Neural cell (in vitro differentiated cells): ENCODE data around the gene CABCOCO1. TPM values are rescaled to one million over a fixed set of nuclear protein-coding genes. Genes with fewer than 3 reads are reported as not detected.

Experiments
- H2AFZ ChIP-seq: fragments of 200-600, 300-800 bp; sonication (generic), shearing (Covaris generic); 2 replicates; pipeline ENCODE4 v1.6.0; 2014; ENCODE audit warnings: low read depth, mild to moderate bottlenecking, antibody characterized with exemption, low read length, moderate library complexity
- H3F3A ChIP-seq: fragments of 200-600 bp; shearing (Covaris generic); 2 replicates; pipeline ENCODE4 v1.6.1; 2016; ENCODE audit warnings: mild to moderate bottlenecking, moderate library complexity, mixed read lengths, antibody characterized with exemption, low read length; ENCODE audit not compliant: insufficient read depth, poor library complexity, severe bottlenecking
- H3K27ac ChIP-seq: fragments of 200-600, 300-800 bp; sonication (generic), shearing (Covaris generic); 2 replicates; pipeline ENCODE4 v1.5.1; 2014; ENCODE audit warnings: mild to moderate bottlenecking, low read length, moderate library complexity
- H3K27me3 ChIP-seq: fragments of 300-800, 200-600 bp; sonication (generic), shearing (Covaris generic); 2 replicates; pipeline ENCODE4 v1.6.0; 2014; ENCODE audit warnings: mild to moderate bottlenecking, low read depth, low read length, moderate library complexity; ENCODE audit not compliant: insufficient read depth
- H3K36me3 ChIP-seq: fragments of 300-800, 200-600 bp; sonication (generic), shearing (Covaris generic); 2 replicates; pipeline ENCODE4 v1.5.1; 2014; ENCODE audit warnings: mild to moderate bottlenecking, antibody characterized with exemption, low read length, moderate library complexity; ENCODE audit not compliant: insufficient read depth
- H3K4me2 ChIP-seq: fragments of 300-800, 200-600 bp; sonication (generic), shearing (Covaris generic); 2 replicates; pipeline ENCODE4 v1.6.0; 2014; ENCODE audit warnings: mild to moderate bottlenecking, low read length
- H3K4me3 ChIP-seq: fragments of 300-800, 200-600 bp; sonication (generic), shearing (Covaris generic); 2 replicates; pipeline ENCODE4 v1.5.1; 2014; ENCODE audit warnings: mild to moderate bottlenecking, low read length, moderate library complexity
- H3K79me2 ChIP-seq: fragments of 200-600 bp; shearing (Covaris generic); replicated peaks from 2 replicates; pipeline ENCODE4 v1.6.0; 2014; ENCODE audit warnings: mild to moderate bottlenecking, low read length, moderate library complexity; ENCODE audit not compliant: insufficient read depth
- H3K9ac ChIP-seq: fragments of 300-800, 200-600 bp; sonication (generic), shearing (Covaris generic); 2 replicates; pipeline ENCODE4 v1.6.1; 2016; ENCODE audit warnings: mild to moderate bottlenecking, low read length, mixed read lengths
- H3K9me2 ChIP-seq: fragments of 200-600 bp; shearing (Covaris generic); 2 replicates; pipeline ENCODE4 v1.6.1; 2016; ENCODE audit warnings: mild to moderate bottlenecking, low read length, mixed read lengths; ENCODE audit not compliant: insufficient read depth
- H3K9me3 ChIP-seq: fragments of 200-600, 300-800 bp; sonication (generic), shearing (Covaris generic); 2 replicates; pipeline ENCODE4 v1.6.1; 2016; ENCODE audit warnings: mild to moderate bottlenecking, mixed run types, low read length, moderate library complexity, mixed read lengths
- H4K20me1 ChIP-seq: fragments of 200-600 bp; shearing (Covaris generic); 2 replicates; pipeline ENCODE4 v1.6.1; 2016; ENCODE audit warnings: mild to moderate bottlenecking, mixed run types; ENCODE audit not compliant: insufficient read depth
- EP300 ChIP-seq: fragments of 450-650 bp; conservative IDR thresholded peaks from 2 replicates; pipeline ENCODE4 v1.6.1; 2014; ENCODE audit warnings: antibody characterized with exemption, mild to moderate bottlenecking, moderate library complexity; ENCODE audit not compliant: poor library complexity, severe bottlenecking
- EZH2 ChIP-seq: fragments of 200-600, 300-800 bp; shearing (Covaris generic), sonication (generic); IDR thresholded peaks from 2 replicates; pipeline ENCODE4 v1.6.1; 2014; ENCODE audit warnings: antibody characterized with exemption, low read length, borderline replicate concordance, mild to moderate bottlenecking; ENCODE audit not compliant: insufficient read depth, poor library complexity, severe bottlenecking
- MXI1 ChIP-seq: fragments of 450-650 bp; conservative IDR thresholded peaks from 2 replicates; pipeline ENCODE4 v1.6.1; 2014; ENCODE audit warnings: antibody characterized with exemption, mild to moderate bottlenecking; ENCODE audit not compliant: poor library complexity, severe bottlenecking
- POLR2AphosphoS5 ChIP-seq: IDR thresholded peaks from 2 replicates; pipeline ENCODE4 v1.6.1; 2012
- RAD21 ChIP-seq: fragments of 450-650 bp; conservative IDR thresholded peaks from 2 replicates; pipeline ENCODE4 v1.6.1; 2014; ENCODE audit warnings: antibody characterized with exemption, mild to moderate bottlenecking, moderate library complexity
- REST ChIP-seq: IDR thresholded peaks from 2 replicates; pipeline ENCODE4 v1.6.1; 2012; ENCODE audit warnings: borderline replicate concordance
- SMC3 ChIP-seq: fragments of 450-650 bp; conservative IDR thresholded peaks from 2 replicates; pipeline ENCODE4 v1.6.1; 2014; ENCODE audit warnings: antibody characterized with exemption, mild to moderate bottlenecking, moderate library complexity; ENCODE audit not compliant: poor library complexity
- TAF1 ChIP-seq: IDR thresholded peaks from 2 replicates; pipeline ENCODE4 v1.6.1; 2012; ENCODE audit warnings: low read depth
- polyA plus RNA-seq: library from polyadenylated mRNA; depleted of rRNA; stranded (reverse); fragments of >200 nt; gene quantifications from 2 replicates; pipeline ENCODE4 v1.2.3, GENCODE V29; 2014
- TF ChIP-seq, protein P1 (sequence below): fragments of 450-650 bp; IDR thresholded peaks from 2 replicates; pipeline ENCODE4 v1.5.1; 2014; ENCODE audit warnings: antibody characterized with exemption, mild to moderate bottlenecking, moderate library complexity; ENCODE audit not compliant: poor library complexity, severe bottlenecking

CABCOCO1 gene
- polyA plus RNA-seq, 1 donor from 2014 or later: 0.31 TPM

GRCh38 chr10:61639952-61640351 is 22.8 kb upstream of the CABCOCO1 start:
- no peaks in the 10 kb centered on the region for H3K79me2 ChIP-seq
- H3F3A ChIP-seq: no peaks in the 10 kb centered on the region
- no peaks in the 10 kb centered on the region for H3K9me2 ChIP-seq
- no peak overlapping the region for H3K27ac ChIP-seq
- no peak for TF ChIP-seq POLR2AphosphoS5
- no peak for TF ChIP-seq RAD21
- TF ChIP-seq, protein P1, sequence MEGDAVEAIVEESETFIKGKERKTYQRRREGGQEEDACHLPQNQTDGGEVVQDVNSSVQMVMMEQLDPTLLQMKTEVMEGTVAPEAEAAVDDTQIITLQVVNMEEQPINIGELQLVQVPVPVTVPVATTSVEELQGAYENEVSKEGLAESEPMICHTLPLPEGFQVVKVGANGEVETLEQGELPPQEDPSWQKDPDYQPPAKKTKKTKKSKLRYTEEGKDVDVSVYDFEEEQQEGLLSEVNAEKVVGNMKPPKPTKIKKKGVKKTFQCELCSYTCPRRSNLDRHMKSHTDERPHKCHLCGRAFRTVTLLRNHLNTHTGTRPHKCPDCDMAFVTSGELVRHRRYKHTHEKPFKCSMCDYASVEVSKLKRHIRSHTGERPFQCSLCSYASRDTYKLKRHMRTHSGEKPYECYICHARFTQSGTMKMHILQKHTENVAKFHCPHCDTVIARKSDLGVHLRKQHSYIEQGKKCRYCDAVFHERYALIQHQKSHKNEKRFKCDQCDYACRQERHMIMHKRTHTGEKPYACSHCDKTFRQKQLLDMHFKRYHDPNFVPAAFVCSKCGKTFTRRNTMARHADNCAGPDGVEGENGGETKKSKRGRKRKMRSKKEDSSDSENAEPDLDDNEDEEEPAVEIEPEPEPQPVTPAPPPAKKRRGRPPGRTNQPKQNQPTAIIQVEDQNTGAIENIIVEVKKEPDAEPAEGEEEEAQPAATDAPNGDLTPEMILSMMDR: no peak
- no peak for TF ChIP-seq EP300
- no peak for TF ChIP-seq REST
- TF ChIP-seq EZH2: no peak
- TF ChIP-seq SMC3: no peak
- TF ChIP-seq MXI1: no peak
- no peaks in the 10 kb centered on the region for H3K9me3 ChIP-seq
- no peaks in the 10 kb centered on the region for H3K36me3 ChIP-seq
- no peak overlapping the region for H3K9ac ChIP-seq
- H2AFZ ChIP-seq: no peak overlapping the region
- no peaks in the 10 kb centered on the region for H4K20me1 ChIP-seq
- no peaks in the 10 kb centered on the region for H3K27me3 ChIP-seq
- no peak overlapping the region for H3K4me2 ChIP-seq
- no peak overlapping the region for H3K4me3 ChIP-seq

- no peaks in the 10 kb centered on the region for H3K36me3 ChIP-seq
- TF ChIP-seq TAF1 (no peak), EZH2 (no peak), EP300 (no peak), SMC3 (no peak), RAD21 (no peak), POLR2AphosphoS5 (no peak), REST (no peak), MXI1 (no peak)
- TF ChIP-seq, protein P1: no peak
- no peaks in the 10 kb centered on the region for H4K20me1 ChIP-seq
- no peak overlapping the region for H2AFZ ChIP-seq
- H3K27ac ChIP-seq: no peak overlapping the region
- H3K9me3 ChIP-seq: no peaks in the 10 kb centered on the region
- H3K4me2 ChIP-seq: no peak overlapping the region
- no peaks in the 10 kb centered on the region for H3K79me2 ChIP-seq
- H3K9ac ChIP-seq: no peak overlapping the region
- H3K4me3 ChIP-seq: no peak overlapping the region
- no peaks in the 10 kb centered on the region for H3K9me2 ChIP-seq
- H3F3A ChIP-seq: no peaks in the 10 kb centered on the region
- H3K27me3 ChIP-seq: no peaks in the 10 kb centered on the region
Measured at GRCh38 chr10:61640856-61641255, 21.9 kb upstream of the CABCOCO1 start.
